Stimulated activated CD4-positive, alpha-beta T cell treated with anti-CD3 and anti-CD28 coated beads, Interleukin-1b, Interleukin-23, amount 100 ng/mL, for 24 hours (primary cell): ENCODE data around the gene CLINT1.
"Not testable (repeated sequence)": the region's sequence is repeated elsewhere in the genome, so short reads cannot be mapped to it uniquely, and the experiment has no call there.

Experiments used
- DNase-seq, 4 experiments: peaks; one replicate each; pipeline ENCODE4 v3.0.0-alpha.2; 2020; ENCODE audit warnings: low read depth in 4 of 4, low spot score in 1 of 4

Gene CLINT1

DNA sequence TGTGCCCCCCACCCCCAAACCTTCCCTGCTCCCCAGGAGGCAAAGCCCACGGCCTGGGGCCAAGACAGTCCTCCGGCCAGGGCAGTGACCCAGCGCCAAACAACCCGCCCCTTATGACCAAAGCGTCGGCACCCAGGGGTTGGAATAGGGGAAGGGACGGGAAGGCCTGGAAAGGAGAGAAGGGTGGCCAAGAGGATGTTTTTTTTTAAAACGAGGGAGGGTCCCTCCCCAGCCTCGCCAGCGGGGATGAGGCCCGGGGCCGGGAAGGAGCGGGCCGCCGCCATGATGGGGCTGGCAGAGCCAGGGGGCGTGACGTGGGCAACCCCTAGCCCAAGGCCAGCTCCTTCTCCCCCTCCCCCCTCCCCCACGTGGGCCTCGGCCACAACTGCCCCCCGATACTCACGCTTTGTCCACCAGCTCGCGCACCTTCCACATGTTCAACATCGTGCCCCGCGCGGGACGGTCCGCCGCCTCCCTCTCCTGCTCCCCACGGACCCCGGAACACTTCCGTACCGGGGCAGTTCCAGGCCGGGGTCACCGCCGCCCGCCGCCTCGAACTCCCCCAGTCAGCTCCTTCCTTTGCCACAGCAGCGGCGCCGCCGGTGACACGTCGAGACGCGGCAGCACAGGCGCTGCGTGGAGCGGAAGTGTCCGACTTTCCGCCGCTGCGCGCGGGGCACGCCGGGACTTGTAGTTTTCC is at the start of gene CLINT1:
Gene CLINT1 (minus strand): TSS at position 619 of the 700 bp plus-strand sequence. CDS start 175 bp downstream, at position 444.
- DNase-seq: peak; percentile 73 to 84 (median 83)

DNA sequence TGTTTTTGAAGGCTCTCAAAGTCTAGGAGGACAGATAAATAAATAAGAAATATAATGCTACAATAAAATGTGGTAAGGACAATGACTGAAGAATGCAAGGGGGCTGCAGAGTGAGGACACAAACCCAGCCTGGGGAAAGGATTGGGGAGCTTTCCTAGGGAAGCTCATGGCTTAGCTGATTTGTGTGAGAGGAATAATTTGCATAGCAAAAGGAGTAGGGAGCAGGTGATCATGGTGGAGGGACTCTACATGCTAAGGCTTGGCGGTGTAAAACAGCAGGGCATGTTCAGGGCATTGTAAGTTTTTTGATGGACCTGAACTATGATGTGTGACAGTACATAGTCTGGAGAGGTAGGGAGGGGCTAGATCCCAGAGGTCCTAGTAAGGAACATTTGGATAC is 49.5 kb upstream of the CLINT1 start:
- no peak for DNase-seq

DNA sequence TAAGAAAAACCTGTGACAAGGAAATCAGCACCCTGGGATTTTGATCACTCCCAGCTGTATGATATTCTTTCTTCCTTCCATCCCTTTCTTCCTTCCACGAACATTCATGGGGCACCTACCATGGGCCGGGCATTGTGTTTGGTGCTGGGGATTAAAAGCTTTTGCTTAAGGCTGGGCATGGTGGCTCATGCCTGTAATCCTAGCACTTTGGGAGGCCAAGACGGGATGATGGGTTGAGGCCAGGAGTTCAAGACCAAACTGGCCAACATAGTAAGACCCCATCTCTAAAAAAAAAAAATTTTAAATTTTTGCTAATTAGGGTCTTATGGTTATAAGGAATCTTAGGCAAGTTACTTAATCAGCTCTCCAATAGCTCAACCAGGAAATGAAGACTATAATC is 48.5 kb upstream of the CLINT1 start:
- DNase-seq: no peak

- no peak for DNase-seq
These were observed 44.1 kb upstream of the CLINT1 start for GRCh38 chr5:157903117-157903450.

DNA sequence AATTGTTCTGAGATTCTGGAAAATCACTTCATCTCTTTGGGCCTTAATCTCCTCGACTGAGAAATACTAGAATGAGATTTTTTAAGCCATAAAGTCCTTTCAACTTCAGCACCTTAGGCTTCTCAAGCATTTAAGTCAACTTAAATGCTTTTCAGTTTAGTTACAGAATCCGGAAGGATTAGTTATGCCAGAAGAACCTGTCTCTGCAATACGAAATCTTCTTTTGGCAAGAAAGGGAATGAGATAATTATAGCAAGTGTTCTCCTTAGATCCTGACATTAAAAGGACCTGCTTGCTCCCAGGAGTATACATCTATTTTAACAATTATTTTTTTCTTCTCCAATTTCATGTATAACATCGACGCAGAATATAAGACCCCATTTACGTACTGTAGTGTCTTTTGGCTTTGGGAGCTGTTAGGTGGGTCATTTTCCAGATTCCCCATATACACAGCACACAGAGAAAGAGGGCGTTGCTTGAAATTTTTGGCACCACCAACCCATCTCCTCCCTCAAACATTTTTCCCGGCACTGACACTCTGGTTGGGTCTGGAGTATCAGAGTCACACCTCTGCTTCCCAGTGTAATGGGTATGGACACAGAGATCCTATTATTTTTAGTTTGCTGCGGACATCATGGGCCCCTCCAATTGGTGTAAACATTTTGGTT is 43.6 kb upstream of the CLINT1 start:
- no peak for DNase-seq

DNA sequence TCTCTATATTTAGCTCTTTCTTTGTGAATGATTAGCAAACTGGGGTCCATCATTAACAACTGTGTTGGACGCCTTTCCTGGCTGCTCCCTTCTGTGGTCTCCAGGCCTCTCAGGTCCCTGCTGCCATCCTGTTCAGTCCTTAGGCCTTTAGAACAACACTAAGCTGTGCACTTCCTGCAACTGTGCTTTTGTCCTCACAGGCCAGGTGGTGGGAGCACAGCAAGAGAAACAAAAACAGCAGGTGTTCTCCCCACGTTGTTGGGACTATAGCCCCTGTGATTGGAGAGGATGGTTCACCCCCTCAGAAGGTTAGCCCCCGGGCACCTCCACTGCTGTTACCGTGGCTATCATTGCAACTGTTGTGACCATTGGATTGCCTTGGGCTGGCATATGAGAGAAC is 41.7 kb upstream of the CLINT1 start:
- no peak for DNase-seq

- DNase-seq: no peak
These were observed 34.7 kb upstream of the CLINT1 start for GRCh38 chr5:157893611-157894010.

GRCh38 chr5:157892974-157893373 is 34.0 kb upstream of the CLINT1 start:
- no peak for DNase-seq

DNA sequence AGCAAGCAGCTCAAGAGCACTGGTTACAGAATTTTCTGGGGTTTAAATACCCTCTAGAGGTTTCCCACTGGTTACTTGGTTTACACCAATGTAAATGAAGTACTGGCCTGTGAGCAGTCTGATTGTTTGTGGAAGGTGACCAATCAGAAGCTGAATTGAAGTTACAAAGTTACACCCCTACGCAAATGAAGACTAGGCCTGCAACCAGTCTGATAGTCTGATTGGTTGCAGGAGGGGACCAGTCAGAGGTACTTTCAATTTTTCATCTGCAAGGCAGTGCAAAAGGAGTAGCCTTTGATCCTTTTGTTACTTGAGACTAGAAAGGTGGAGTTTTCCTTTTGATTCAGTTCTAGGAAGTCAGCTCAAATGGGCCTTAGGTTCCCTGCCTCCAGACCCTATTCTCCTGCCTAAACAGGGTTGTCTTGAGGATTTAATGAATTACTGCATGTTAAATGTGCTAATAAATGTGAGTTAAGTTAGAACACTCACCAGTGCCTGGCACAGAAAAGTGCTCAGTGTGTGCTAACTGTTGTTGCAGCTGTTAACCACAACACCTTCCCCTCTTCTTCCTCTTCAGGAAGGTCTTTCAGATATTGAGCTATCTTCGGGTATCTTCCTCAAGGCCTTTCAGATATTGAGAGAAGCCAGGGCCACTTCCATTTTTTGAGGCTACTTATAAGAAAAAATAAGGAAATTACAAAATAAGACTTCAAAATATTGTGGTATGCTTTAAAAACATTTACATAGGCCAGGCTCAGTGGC is 32.1 kb upstream of the CLINT1 start:
- no peak for DNase-seq

- DNase-seq: no peak
These were observed 30.0 kb upstream of the CLINT1 start for GRCh38 chr5:157888814-157889532.

GRCh38 chr5:157886796-157887380 is 27.9 kb upstream of the CLINT1 start:
- DNase-seq: no peak

DNA sequence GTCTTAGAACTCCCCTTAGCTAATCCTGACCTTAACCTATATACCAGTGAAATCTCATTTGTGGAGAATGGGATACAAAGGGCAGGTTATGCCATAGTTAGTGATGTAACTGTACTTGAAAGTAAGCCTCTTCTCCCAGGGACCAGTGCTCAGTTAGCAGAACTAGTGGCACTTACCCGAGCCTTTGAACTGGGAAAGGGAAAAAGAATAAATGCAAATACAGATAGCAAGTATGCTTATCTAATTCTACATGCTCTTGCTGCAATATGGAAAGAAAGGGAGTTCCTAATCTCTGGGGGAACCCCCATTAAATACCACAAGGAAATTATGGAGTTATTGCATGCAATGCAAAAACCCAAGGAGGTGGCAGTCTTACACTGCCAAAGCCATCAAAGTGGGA is 26.1 kb upstream of the CLINT1 start:
- DNase-seq: not testable (repeated sequence)

- not testable (repeated sequence) for DNase-seq
These were observed 22.6 kb upstream of the CLINT1 start for GRCh38 chr5:157881498-157881897.

DNA sequence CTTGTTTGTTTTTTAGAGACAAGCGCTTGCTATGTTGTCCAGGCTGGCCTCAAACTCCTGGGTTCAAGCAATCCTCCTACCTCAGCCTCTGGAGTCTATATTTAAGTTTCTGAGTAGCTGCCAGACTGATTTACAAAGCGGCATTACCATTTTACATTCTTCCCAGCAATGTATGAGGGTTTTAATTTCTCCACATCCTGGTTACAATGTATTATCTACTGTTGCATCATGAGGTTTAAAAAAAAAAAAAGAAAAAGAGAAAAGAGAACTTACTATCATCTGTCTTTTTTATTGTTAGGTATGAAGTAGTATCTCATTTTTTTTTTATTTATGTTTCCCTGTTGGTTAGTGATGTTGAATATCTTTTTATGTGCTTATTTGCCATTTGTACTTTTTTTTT is 18.9 kb upstream of the CLINT1 start:
- DNase-seq: no peak

- no peak for DNase-seq
These were observed 15.9 kb upstream of the CLINT1 start for GRCh38 chr5:157874861-157875260.

GRCh38 chr5:157870837-157871834 is 12.2 kb upstream of the CLINT1 start:
- no peak for DNase-seq

GRCh38 chr5:157867751-157868387 is 8.9 kb upstream of the CLINT1 start:
- DNase-seq: no peak

DNA sequence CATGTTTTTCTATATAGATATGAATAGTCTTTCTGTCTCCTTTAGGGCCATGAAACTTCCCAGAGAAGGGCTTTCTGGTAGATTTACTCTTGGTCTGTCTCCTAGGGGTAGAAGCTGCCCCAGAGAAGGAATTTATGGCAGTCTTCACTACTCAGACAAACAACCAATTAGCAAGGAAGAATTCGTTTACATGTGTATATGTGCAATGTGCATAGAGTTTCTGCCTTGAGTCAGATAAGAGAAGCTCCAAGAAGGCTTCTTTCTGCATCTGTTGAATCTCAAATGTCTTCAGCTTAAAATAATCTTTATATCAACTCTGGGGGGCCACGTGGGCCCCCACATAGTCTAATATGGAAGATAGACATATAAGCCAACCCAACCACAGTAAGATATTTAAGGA is 7.6 kb upstream of the CLINT1 start:
- no peak for DNase-seq

DNA sequence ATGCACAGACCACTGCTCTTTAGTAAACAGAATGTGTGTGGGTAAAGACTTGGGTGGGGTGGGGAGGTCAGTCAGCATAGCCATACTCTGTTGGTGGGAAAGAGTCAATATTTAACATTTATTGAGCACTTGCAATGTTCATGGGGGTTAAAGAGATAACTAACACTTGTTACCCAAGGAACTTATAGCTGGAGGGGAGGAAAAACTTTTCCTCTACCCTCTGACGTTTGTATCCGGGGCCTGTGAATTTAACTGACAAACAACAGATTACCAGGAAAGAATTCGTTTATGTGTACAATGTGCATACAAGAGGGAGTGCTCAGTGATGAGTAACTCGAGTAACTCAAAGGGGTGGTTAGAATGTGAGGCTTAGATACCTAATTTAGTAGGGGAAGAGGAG is 6.8 kb upstream of the CLINT1 start:
- no peak for DNase-seq

GRCh38 chr5:157864067-157864466 is 5.1 kb upstream of the CLINT1 start:
- no peak for DNase-seq
